Activated CD4-positive, alpha-beta memory T cell treated with anti-CD3 and anti-CD28 coated beads, Interleukin-2, amount 10 ng/mL, durations not matched to agents 7 days and 5 days (primary cell): ENCODE measurements around the gene EPB41L2. TPM values are rescaled to one million over a fixed set of nuclear protein-coding genes. Genes with fewer than 3 reads are reported as not detected.
"Not testable (repeated sequence)": the region's sequence is repeated elsewhere in the genome, so short reads cannot be mapped to it uniquely, and the experiment has no call there.

Experiments used
- CTCF ChIA-PET: fragments of 350-600 bp; sonication (Branson Sonifier 250); formaldehyde crosslinking; loops from one replicate; lab custom pipeline; 2021; ENCODE audit warnings: antibody characterized with exemption, inconsistent platforms; lab: Charles Lee
- POLR2A ChIA-PET: fragments of 350-600 bp; sonication (Branson Sonifier 250); formaldehyde crosslinking; loops from one replicate; lab custom pipeline; 2021; ENCODE audit warnings: antibody characterized with exemption; lab: Charles Lee
- DNase-seq: peaks from one replicate; pipeline ENCODE4 v3.0.0-alpha.2; 2020
- H3K27ac Mint-ChIP-seq: one replicate; pipeline ENCODE4 v1.8.0; 2021; ENCODE audit warnings: mild to moderate bottlenecking, mixed read lengths
- H3K27me3 Mint-ChIP-seq: one replicate; pipeline ENCODE4 v1.8.0; 2021; ENCODE audit warnings: mixed read lengths
- H3K36me3 Mint-ChIP-seq: one replicate; pipeline ENCODE4 v1.8.0; 2021; ENCODE audit warnings: low read depth, mixed read lengths
- H3K4me1 Mint-ChIP-seq: one replicate; pipeline ENCODE4 v1.8.0; 2021; ENCODE audit warnings: mixed read lengths
- H3K4me3 Mint-ChIP-seq: one replicate; pipeline ENCODE4 v1.8.0; 2021; ENCODE audit warnings: mild to moderate bottlenecking, mixed read lengths
- H3K9me3 Mint-ChIP-seq: one replicate; pipeline ENCODE4 v1.8.0; 2021; ENCODE audit warnings: mixed read lengths
- total RNA-seq, 2 experiments: library from RNA; stranded (reverse); gene quantifications; one replicate each; pipeline ENCODE4 v1.2.3, GENCODE V29; 2021

The EPB41L2 gene
- total RNA-seq: 10 to 100 TPM; 24.8 to 25.6 TPM

- Mint-ChIP-seq H3K4me3 (peak within 1 kb of the TSS; percentile 78), H3K9me3 (no peaks in the 10 kb centered on the region), H3K36me3 (no peaks in the 10 kb centered on the region), H3K27ac (no peak within 1 kb of the TSS), H3K27me3 (peaks cover 8% of the 10 kb centered on the region), H3K4me1 (peaks cover 23% of the 10 kb centered on the region)
- DNase-seq: peak; percentile 76
- ChIA-PET POLR2A (no interaction called here), CTCF (interaction anchor here (0.7 kb wide), 1 partner anchor 1686 kb away, joined by 3 read pairs; no protein-coding TSS in a partner anchor)
Observed at GRCh38 chr6:131063028-131063763, at the start of gene EPB41L2. Gene EPB41L2, minus strand, starts transcription at chr6:131063245. Its CDS starts 106,760 bp downstream, at chr6:130956485.

GRCh38 chr6:131112249-131112648 is 49.2 kb upstream of the EPB41L2 start:
- no peak overlapping the region for H3K27ac Mint-ChIP-seq
- DNase-seq: no peak
- H3K36me3 Mint-ChIP-seq: no peaks in the 10 kb centered on the region
- H3K27me3 Mint-ChIP-seq: peaks cover 1% of the 10 kb centered on the region
- H3K4me3 Mint-ChIP-seq: no peak overlapping the region
- POLR2A ChIA-PET: no interaction called here
- no peaks in the 10 kb centered on the region for H3K9me3 Mint-ChIP-seq
- CTCF ChIA-PET: interaction anchor here (1.6 kb wide), 1 partner anchor 227 kb away, joined by 8 read pairs; no protein-coding TSS in a partner anchor
- no peaks in the 10 kb centered on the region for H3K4me1 Mint-ChIP-seq

- POLR2A ChIA-PET: no interaction called here
- Mint-ChIP-seq H3K27me3 (peaks cover 3% of the 10 kb centered on the region), H3K4me3 (no peak overlapping the region), H3K27ac (no peak overlapping the region), H3K4me1 (no peaks in the 10 kb centered on the region), H3K9me3 (no peaks in the 10 kb centered on the region), H3K36me3 (no peaks in the 10 kb centered on the region)
- CTCF ChIA-PET: no interaction called here
- DNase-seq: no peak
Observed at GRCh38 chr6:131107151-131107550, 44.1 kb upstream of the EPB41L2 start.

GRCh38 chr6:131103901-131104300 is 40.9 kb upstream of the EPB41L2 start:
- Mint-ChIP-seq H3K4me1 (no peaks in the 10 kb centered on the region), H3K27ac (no peak overlapping the region), H3K9me3 (peaks cover 2% of the 10 kb centered on the region), H3K27me3 (peaks cover 3% of the 10 kb centered on the region), H3K36me3 (no peaks in the 10 kb centered on the region), H3K4me3 (no peak overlapping the region)
- POLR2A ChIA-PET: no interaction called here
- CTCF ChIA-PET: no interaction called here
- no peak for DNase-seq

GRCh38 chr6:131103296-131103695 is 40.3 kb upstream of the EPB41L2 start:
- Mint-ChIP-seq H3K4me1 (no peaks in the 10 kb centered on the region), H3K4me3 (no peak overlapping the region), H3K27me3 (peaks cover 3% of the 10 kb centered on the region), H3K36me3 (no peaks in the 10 kb centered on the region), H3K9me3 (peaks cover 2% of the 10 kb centered on the region), H3K27ac (no peak overlapping the region)
- no peak for DNase-seq
- ChIA-PET CTCF (no interaction called here), POLR2A (no interaction called here)

- Mint-ChIP-seq H3K27ac (no peak overlapping the region), H3K36me3 (no peaks in the 10 kb centered on the region), H3K4me3 (no peak overlapping the region), H3K4me1 (no peaks in the 10 kb centered on the region), H3K9me3 (peaks cover 2% of the 10 kb centered on the region), H3K27me3 (peaks cover 3% of the 10 kb centered on the region)
- DNase-seq: no peak
- ChIA-PET CTCF (interaction anchor here (0.6 kb wide), 1 partner anchor 418 kb away, joined by 3 read pairs; no protein-coding TSS in a partner anchor), POLR2A (no interaction called here)
Observed at GRCh38 chr6:131101911-131102680, 39.1 kb upstream of the EPB41L2 start.

GRCh38 chr6:131096786-131097185 is 33.7 kb upstream of the EPB41L2 start:
- Mint-ChIP-seq H3K36me3 (no peaks in the 10 kb centered on the region), H3K27ac (no peak overlapping the region), H3K27me3 (peaks cover 3% of the 10 kb centered on the region), H3K4me1 (no peaks in the 10 kb centered on the region), H3K4me3 (no peak overlapping the region), H3K9me3 (peaks cover 2% of the 10 kb centered on the region)
- ChIA-PET CTCF (no interaction called here), POLR2A (no interaction called here)
- no peak for DNase-seq

- Mint-ChIP-seq H3K27ac (no peak overlapping the region), H3K4me3 (no peak overlapping the region), H3K4me1 (no peaks in the 10 kb centered on the region), H3K27me3 (peaks cover 18% of the 10 kb centered on the region), H3K36me3 (no peaks in the 10 kb centered on the region), H3K9me3 (peaks cover 2% of the 10 kb centered on the region)
- DNase-seq: no peak
- ChIA-PET CTCF (no interaction called here), POLR2A (no interaction called here)
Observed at GRCh38 chr6:131093334-131093733, 30.3 kb upstream of the EPB41L2 start.

GRCh38 chr6:131091944-131092343 is 28.9 kb upstream of the EPB41L2 start:
- DNase-seq, H3K36me3 Mint-ChIP-seq, POLR2A ChIA-PET, H3K4me3 Mint-ChIP-seq, H3K9me3 Mint-ChIP-seq, H3K27ac Mint-ChIP-seq, CTCF ChIA-PET, H3K4me1 Mint-ChIP-seq: not testable (repeated sequence)
- H3K27me3 Mint-ChIP-seq: peaks cover 18% of the 10 kb centered on the region

- H3K27ac Mint-ChIP-seq, H3K4me3 Mint-ChIP-seq, H3K4me1 Mint-ChIP-seq, H3K36me3 Mint-ChIP-seq, DNase-seq, CTCF ChIA-PET, POLR2A ChIA-PET, H3K9me3 Mint-ChIP-seq: not testable (repeated sequence)
- peaks cover 15% of the 10 kb centered on the region for H3K27me3 Mint-ChIP-seq
Observed at GRCh38 chr6:131090339-131090738, 27.3 kb upstream of the EPB41L2 start.

- no peaks in the 10 kb centered on the region for H3K4me1 Mint-ChIP-seq
- H3K27ac Mint-ChIP-seq: no peak overlapping the region
- H3K4me3 Mint-ChIP-seq: no peak overlapping the region
- no peaks in the 10 kb centered on the region for H3K36me3 Mint-ChIP-seq
- no peak for DNase-seq
- POLR2A ChIA-PET: no interaction called here
- CTCF ChIA-PET: interaction anchor here (1.3 kb wide), 1 partner anchor 98 kb away, joined by 3 read pairs; no protein-coding TSS in a partner anchor
- H3K27me3 Mint-ChIP-seq: peaks cover 13% of the 10 kb centered on the region
- no peaks in the 10 kb centered on the region for H3K9me3 Mint-ChIP-seq
Observed at GRCh38 chr6:131084982-131085381, 21.9 kb upstream of the EPB41L2 start.

GRCh38 chr6:131083687-131084086 is 20.6 kb upstream of the EPB41L2 start:
- H3K9me3 Mint-ChIP-seq: no peaks in the 10 kb centered on the region
- POLR2A ChIA-PET: no interaction called here
- H3K27me3 Mint-ChIP-seq: peaks cover 3% of the 10 kb centered on the region
- DNase-seq: no peak
- H3K27ac Mint-ChIP-seq: no peak overlapping the region
- H3K36me3 Mint-ChIP-seq: no peaks in the 10 kb centered on the region
- no peak overlapping the region for H3K4me3 Mint-ChIP-seq
- CTCF ChIA-PET: interaction anchor here (1.3 kb wide), 1 partner anchor 99 kb away, joined by 3 read pairs; no protein-coding TSS in a partner anchor
- no peaks in the 10 kb centered on the region for H3K4me1 Mint-ChIP-seq

- Mint-ChIP-seq H3K36me3 (no peaks in the 10 kb centered on the region), H3K4me1 (no peaks in the 10 kb centered on the region), H3K27me3 (peaks cover 3% of the 10 kb centered on the region), H3K9me3 (no peaks in the 10 kb centered on the region), H3K27ac (no peak overlapping the region), H3K4me3 (no peak overlapping the region)
- POLR2A ChIA-PET: no interaction called here
- no peak for DNase-seq
- CTCF ChIA-PET: no interaction called here
Observed at GRCh38 chr6:131082335-131082734, 19.3 kb upstream of the EPB41L2 start.
